Colonic mucosa (tissue), 4 donors: ENCODE data around the gene GFRAL. TPM values are rescaled to one million over a fixed set of nuclear protein-coding genes. Genes with fewer than 3 reads are reported as not detected.

Experiments used
- DNase-seq: peaks from one replicate; pipeline ENCODE4 v3.0.0-alpha.2; 2020
- H3K27ac ChIP-seq: fragments of 200-600 bp; one replicate; pipeline ENCODE4 v1.8.0; 2021
- H3K27me3 ChIP-seq: fragments of 200-600 bp; one replicate; pipeline ENCODE4 v1.8.0; 2021
- H3K36me3 ChIP-seq: fragments of 200-600 bp; one replicate; pipeline ENCODE4 v1.8.0; 2021
- H3K4me1 ChIP-seq: fragments of 200-600 bp; one replicate; pipeline ENCODE4 v1.8.0; 2021; ENCODE audit warnings: mild to moderate bottlenecking
- H3K4me3 ChIP-seq: fragments of 200-600 bp; one replicate; pipeline ENCODE4 v1.8.0; 2021
- H3K9ac ChIP-seq, 2 donors: one replicate each; pipeline ENCODE4 v1.7.0; 2013; ENCODE audit warnings: control low read depth in 2 of 2, low read depth in 2 of 2, low read length in 2 of 2
- H3K9me3 ChIP-seq: fragments of 200-600 bp; one replicate; pipeline ENCODE4 v1.8.0; 2021
- intact Hi-C: fragments of 100-400 bp; cut with DNase I; formaldehyde crosslinking; loops from one replicate; pipeline ENCODE4 v1.14.1; 2022
- total RNA-seq, 2 donors: library from RNA; stranded (reverse); fragmentation: NEBNext Ultra II Directional in 1 of 2; extraction: Animal tissue kit (Norgen Biotek cat#: 25700) in 1 of 2; gene quantifications; one replicate each; pipeline ENCODE4 v1.2.1, GENCODE V29; 2021
- TF ChIP-seq, protein P1 (sequence below): fragments of 200-600 bp; IDR thresholded peaks from one replicate; pipeline ENCODE4 v1.8.0; 2022; ENCODE audit warnings: antibody characterized with exemption, mild to moderate bottlenecking
- donor health status: healthy.
- donor health status: DM: no; HTN: no; CAD: no.
- donor health status: DM: no; HTN: no; CAD: no.

GFRAL gene
- total RNA-seq, 2 donors from 2014 or later, result not detected

GRCh38 chr6:55447891-55448290, 120.6 kb downstream of the GFRAL start:
- Histone ChIP-seq H3K36me3 (no peaks in the 10 kb centered on the region), H3K27me3 (no peaks in the 10 kb centered on the region), H3K27ac (no peak overlapping the region), H3K9ac (no peak overlapping the region), H3K9me3 (no peaks in the 10 kb centered on the region), H3K4me1 (no peaks in the 10 kb centered on the region), H3K4me3 (no peak overlapping the region)
- TF ChIP-seq, protein P1, sequence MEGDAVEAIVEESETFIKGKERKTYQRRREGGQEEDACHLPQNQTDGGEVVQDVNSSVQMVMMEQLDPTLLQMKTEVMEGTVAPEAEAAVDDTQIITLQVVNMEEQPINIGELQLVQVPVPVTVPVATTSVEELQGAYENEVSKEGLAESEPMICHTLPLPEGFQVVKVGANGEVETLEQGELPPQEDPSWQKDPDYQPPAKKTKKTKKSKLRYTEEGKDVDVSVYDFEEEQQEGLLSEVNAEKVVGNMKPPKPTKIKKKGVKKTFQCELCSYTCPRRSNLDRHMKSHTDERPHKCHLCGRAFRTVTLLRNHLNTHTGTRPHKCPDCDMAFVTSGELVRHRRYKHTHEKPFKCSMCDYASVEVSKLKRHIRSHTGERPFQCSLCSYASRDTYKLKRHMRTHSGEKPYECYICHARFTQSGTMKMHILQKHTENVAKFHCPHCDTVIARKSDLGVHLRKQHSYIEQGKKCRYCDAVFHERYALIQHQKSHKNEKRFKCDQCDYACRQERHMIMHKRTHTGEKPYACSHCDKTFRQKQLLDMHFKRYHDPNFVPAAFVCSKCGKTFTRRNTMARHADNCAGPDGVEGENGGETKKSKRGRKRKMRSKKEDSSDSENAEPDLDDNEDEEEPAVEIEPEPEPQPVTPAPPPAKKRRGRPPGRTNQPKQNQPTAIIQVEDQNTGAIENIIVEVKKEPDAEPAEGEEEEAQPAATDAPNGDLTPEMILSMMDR, result no peak
- intact Hi-C loops, result loop anchor here (5.0 kb wide), 2 partner anchors 439 to 504 kb away; no protein-coding TSS in a partner anchor
- no peak for DNase-seq

DNA sequence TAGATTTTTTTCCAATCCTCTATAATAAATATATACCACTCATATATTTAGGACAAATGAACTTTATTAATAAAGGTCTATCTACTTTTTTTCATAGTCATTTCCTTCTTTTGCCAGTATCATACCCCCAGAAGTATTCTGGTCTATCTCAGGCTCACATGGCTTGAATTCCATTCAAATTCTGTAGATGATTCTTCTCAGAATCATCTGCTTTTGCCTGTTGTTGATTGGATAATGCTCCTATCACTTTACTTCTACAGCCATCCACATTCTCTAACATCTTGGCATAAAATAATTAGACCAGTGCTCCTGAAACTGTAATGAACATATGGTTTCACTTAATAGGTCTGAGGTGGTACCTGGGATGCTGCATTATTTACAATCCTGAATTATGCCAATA, 121.2 kb downstream of the GFRAL start:
- intact Hi-C loops, result loop anchor here (5.0 kb wide), 2 partner anchors 439 to 504 kb away; no protein-coding TSS in a partner anchor
- no peak overlapping the region for H3K9ac ChIP-seq
- no peaks in the 10 kb centered on the region for H3K36me3 ChIP-seq
- no peaks in the 10 kb centered on the region for H3K4me1 ChIP-seq
- H3K27me3 ChIP-seq, result no peaks in the 10 kb centered on the region
- TF ChIP-seq, protein P1, result no peak
- H3K27ac ChIP-seq, result no peak overlapping the region
- H3K9me3 ChIP-seq, result no peaks in the 10 kb centered on the region
- DNase-seq, result no peak
- no peak overlapping the region for H3K4me3 ChIP-seq

DNA sequence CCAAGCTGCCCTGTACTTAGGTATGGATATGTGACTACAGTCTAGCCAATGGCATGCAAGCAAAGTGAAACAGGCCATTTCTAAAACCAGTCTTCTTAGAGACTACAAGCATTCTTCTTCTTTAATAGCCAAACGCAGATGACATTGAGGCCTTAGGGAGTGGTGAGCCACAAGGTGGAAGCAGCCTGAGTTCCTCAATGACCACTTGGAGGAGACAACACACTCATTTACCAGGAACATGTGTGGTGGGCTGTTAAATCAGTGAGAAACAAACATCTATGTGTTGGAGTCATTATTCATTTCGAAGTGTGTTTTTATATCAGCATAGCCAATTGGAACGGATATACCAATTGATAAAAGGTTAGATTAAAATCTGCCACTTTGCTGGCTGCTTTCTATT, 122.0 kb downstream of the GFRAL start:
- intact Hi-C loops, result loop anchor here (5.0 kb wide), 2 partner anchors 438 to 503 kb away; no protein-coding TSS in a partner anchor
- DNase-seq, result no peak
- Histone ChIP-seq H3K4me1 (no peaks in the 10 kb centered on the region), H3K9ac (no peak overlapping the region), H3K27ac (no peak overlapping the region), H3K36me3 (no peaks in the 10 kb centered on the region), H3K4me3 (no peak overlapping the region), H3K9me3 (no peaks in the 10 kb centered on the region), H3K27me3 (no peaks in the 10 kb centered on the region)
- TF ChIP-seq, protein P1, result no peak

GRCh38 chr6:55450005-55450404, 122.7 kb downstream of the GFRAL start:
- H3K36me3 ChIP-seq, result no peaks in the 10 kb centered on the region
- no peaks in the 10 kb centered on the region for H3K9me3 ChIP-seq
- H3K27me3 ChIP-seq, result no peaks in the 10 kb centered on the region
- H3K4me1 ChIP-seq, result no peaks in the 10 kb centered on the region
- intact Hi-C loops, result no loop called here
- H3K9ac ChIP-seq, result no peak overlapping the region
- TF ChIP-seq, protein P1, result no peak
- H3K27ac ChIP-seq, result no peak overlapping the region
- no peak overlapping the region for H3K4me3 ChIP-seq
- no peak for DNase-seq

Other genes with a start within 250 kb of the GFRAL start
- gene HCRTR2, start 153.0 kb upstream of the GFRAL start, total RNA-seq, result not detected